Activated CD8-positive, alpha-beta memory T cell treated with anti-CD3 and anti-CD28 coated beads, Interleukin-2, amount 10 ng/mL, durations not matched to agents 7 days and 5 days (primary cell): Measurements from ENCODE around the gene KSR2. TPM values are rescaled to one million over a fixed set of nuclear protein-coding genes. Genes with fewer than 3 reads are reported as not detected.

Experiments used
- ATAC-seq: fragments of 150-1000 bp; cut with Tn5 transposase; one replicate; pipeline ENCODE4 v1.10.0; 2021; ENCODE audit warnings: moderate library complexity
- CTCF ChIA-PET: fragments of 350-600 bp; sonication (Branson Sonifier 250); formaldehyde crosslinking; loops from one replicate; lab custom pipeline; 2021; ENCODE audit warnings: antibody characterized with exemption; lab: Charles Lee
- DNase-seq: peaks from one replicate; pipeline ENCODE4 v3.0.0-alpha.2; 2020
- H3K27ac Mint-ChIP-seq: one replicate; pipeline ENCODE4 v1.8.0; 2021; ENCODE audit warnings: mild to moderate bottlenecking, mixed read lengths
- H3K27me3 Mint-ChIP-seq: one replicate; pipeline ENCODE4 v1.8.0; 2021; ENCODE audit warnings: mixed read lengths
- H3K36me3 Mint-ChIP-seq: one replicate; pipeline ENCODE4 v1.8.0; 2021; ENCODE audit warnings: mild to moderate bottlenecking, mixed read lengths
- H3K4me1 Mint-ChIP-seq: one replicate; pipeline ENCODE4 v1.8.0; 2021; ENCODE audit warnings: mixed read lengths
- H3K4me3 Mint-ChIP-seq: one replicate; pipeline ENCODE4 v1.8.0; 2021; ENCODE audit warnings: mild to moderate bottlenecking, moderate library complexity, mixed read lengths
- H3K9me3 Mint-ChIP-seq: one replicate; pipeline ENCODE4 v1.8.0; 2022; ENCODE audit warnings: low read depth, mixed read lengths
- total RNA-seq, 2 experiments: library from RNA; stranded (reverse); gene quantifications; one replicate each; pipeline ENCODE4 v1.2.3, GENCODE V29; 2021

Gene KSR2
- total RNA-seq, 2 experiments from 2014 or later: not detected

DNA sequence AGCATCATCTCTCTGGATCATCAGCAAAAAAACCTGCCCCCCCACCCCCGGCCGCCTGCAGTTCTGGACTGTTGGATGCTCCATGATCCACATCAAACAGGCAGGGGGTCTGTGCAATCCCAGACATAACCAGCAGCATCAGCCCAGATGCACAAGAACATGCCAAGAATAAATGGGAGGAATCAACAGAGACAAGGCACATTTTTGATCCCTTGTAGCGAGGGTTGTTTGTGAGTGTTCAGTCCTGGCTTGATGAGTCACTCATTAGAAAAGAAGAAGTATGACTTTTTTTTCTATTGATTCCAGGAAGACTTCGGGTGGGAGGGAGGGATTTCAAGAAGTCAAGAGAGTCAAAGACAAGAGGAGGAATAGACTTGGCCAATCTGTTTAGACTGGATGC lies 244.2 kb downstream of the KSR2 start:
- Mint-ChIP-seq H3K9me3 (no peaks in the 10 kb centered on the region), H3K4me1 (no peaks in the 10 kb centered on the region), H3K36me3 (no peaks in the 10 kb centered on the region), H3K4me3 (no peak overlapping the region), H3K27ac (no peak overlapping the region), H3K27me3 (no peaks in the 10 kb centered on the region)
- no peak for DNase-seq
- CTCF ChIA-PET: no interaction called here
- ATAC-seq: no peak

DNA sequence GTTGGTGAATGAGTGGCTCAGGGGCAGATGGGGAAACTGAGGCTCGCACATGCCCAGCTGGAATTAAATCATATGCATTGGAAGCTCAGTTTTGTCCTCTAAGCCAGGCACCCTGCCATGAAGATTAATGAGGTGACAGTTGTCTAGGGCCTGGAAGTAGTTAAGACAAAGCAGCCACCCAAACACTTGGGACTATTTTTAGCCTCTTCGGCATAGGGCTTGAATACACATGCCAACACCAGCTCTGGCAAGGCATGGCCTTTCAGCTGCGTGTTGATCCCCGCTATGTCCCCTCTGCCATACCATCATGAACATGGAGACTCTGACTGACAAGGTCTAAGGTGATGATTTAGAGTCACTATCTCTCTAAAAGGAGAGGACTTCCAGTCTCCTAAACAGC lies 250.2 kb downstream of the KSR2 start:
- ATAC-seq (no peak), DNase-seq (no peak)
- Mint-ChIP-seq H3K27ac (no peak overlapping the region), H3K27me3 (no peaks in the 10 kb centered on the region), H3K9me3 (no peaks in the 10 kb centered on the region), H3K36me3 (no peaks in the 10 kb centered on the region), H3K4me3 (no peak overlapping the region), H3K4me1 (no peaks in the 10 kb centered on the region)
- CTCF ChIA-PET: no interaction called here

DNA sequence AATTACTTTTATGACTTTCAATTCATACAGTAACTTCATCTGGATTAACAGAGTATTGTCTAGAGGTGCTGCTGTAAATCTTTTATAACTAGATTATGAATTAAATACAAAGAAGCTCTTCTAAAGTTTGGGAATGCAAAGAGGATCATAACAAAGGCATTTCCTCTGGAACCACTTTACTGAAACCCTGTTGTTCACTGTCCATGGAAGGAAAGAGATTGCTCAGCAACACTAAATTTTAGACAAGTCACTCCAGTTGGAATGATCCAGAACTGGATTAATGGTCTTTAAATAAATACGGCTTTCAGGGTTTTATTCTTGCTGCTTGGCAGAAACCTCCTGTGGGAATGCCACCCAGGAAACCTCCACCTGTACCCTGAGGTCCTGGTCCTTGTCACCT lies 250.6 kb downstream of the KSR2 start:
- H3K4me1 Mint-ChIP-seq: no peaks in the 10 kb centered on the region
- no peaks in the 10 kb centered on the region for H3K36me3 Mint-ChIP-seq
- no peak overlapping the region for H3K4me3 Mint-ChIP-seq
- ATAC-seq (no peak), DNase-seq (no peak)
- H3K9me3 Mint-ChIP-seq: no peaks in the 10 kb centered on the region
- no peak overlapping the region for H3K27ac Mint-ChIP-seq
- no peaks in the 10 kb centered on the region for H3K27me3 Mint-ChIP-seq
- CTCF ChIA-PET: no interaction called here

DNA sequence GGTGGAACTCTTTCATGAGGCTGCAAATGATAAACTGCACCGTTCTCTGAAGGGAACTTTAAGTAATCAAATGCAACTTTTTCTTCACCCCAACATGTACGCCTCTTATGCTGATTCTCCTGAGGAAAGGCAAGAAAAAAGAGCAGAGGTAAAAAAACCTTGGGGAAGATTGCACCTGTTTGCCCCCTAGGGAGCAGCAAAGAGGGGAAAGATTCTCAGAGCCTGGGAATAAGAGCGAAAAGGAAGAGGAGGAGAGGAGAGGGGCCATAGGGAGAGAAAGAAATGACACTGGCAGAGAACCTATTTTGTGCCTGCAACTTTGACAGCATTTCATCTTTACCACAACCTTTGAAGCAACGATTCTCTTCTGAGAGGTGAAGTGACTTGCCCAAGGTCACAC lies 254.6 kb downstream of the KSR2 start:
- no peak for ATAC-seq
- no peaks in the 10 kb centered on the region for H3K4me1 Mint-ChIP-seq
- H3K9me3 Mint-ChIP-seq: no peaks in the 10 kb centered on the region
- H3K27me3 Mint-ChIP-seq: no peaks in the 10 kb centered on the region
- DNase-seq: no peak
- no peaks in the 10 kb centered on the region for H3K36me3 Mint-ChIP-seq
- H3K27ac Mint-ChIP-seq: no peak overlapping the region
- CTCF ChIA-PET: no interaction called here
- no peak overlapping the region for H3K4me3 Mint-ChIP-seq

DNA sequence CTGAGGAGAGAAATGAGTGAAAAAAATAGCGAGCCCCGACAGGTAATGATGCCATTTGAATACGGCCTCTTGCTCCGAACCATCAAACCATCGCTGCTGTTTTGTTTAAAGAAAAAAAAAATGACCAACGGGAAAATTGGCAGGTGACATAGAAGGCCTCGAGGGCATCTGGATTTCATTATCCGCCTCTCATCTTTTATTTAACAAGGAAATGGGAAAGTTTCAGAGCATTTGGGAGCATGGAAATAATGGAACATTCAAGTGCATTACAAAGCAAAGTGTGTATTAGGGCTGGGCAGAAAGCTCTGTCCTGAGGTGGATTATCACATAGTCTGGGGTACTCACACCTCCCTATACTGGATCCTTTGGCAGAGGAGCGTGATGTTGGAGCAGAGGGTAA lies 258.7 kb downstream of the KSR2 start:
- CTCF ChIA-PET: no interaction called here
- DNase-seq (no peak), ATAC-seq (no peak)
- Mint-ChIP-seq H3K4me1 (no peaks in the 10 kb centered on the region), H3K27ac (no peak overlapping the region), H3K27me3 (no peaks in the 10 kb centered on the region), H3K4me3 (no peak overlapping the region), H3K36me3 (no peaks in the 10 kb centered on the region), H3K9me3 (no peaks in the 10 kb centered on the region)

DNA sequence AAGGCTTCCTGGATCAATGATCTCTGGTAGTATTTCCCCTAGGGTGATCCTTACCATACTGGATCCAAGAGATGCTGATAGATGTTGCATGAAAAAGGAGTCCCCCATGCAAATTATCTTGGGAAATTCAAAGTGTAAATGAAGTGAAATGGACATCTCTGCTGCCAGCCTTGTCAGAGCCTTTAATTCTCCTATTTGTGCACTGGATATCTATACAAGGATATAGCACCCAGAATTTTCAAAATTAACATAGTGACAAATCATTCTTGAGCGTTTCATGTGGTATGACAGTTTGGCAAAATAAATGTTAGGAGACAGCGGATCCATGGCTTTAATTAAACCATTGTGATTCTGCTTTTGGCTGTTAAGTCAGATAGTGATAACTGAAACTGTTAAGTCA lies 260.9 kb downstream of the KSR2 start:
- Mint-ChIP-seq H3K4me3 (no peak overlapping the region), H3K9me3 (no peaks in the 10 kb centered on the region), H3K36me3 (no peaks in the 10 kb centered on the region), H3K4me1 (no peaks in the 10 kb centered on the region), H3K27me3 (no peaks in the 10 kb centered on the region), H3K27ac (no peak overlapping the region)
- CTCF ChIA-PET: no interaction called here
- no peak for DNase-seq
- no peak for ATAC-seq

DNA sequence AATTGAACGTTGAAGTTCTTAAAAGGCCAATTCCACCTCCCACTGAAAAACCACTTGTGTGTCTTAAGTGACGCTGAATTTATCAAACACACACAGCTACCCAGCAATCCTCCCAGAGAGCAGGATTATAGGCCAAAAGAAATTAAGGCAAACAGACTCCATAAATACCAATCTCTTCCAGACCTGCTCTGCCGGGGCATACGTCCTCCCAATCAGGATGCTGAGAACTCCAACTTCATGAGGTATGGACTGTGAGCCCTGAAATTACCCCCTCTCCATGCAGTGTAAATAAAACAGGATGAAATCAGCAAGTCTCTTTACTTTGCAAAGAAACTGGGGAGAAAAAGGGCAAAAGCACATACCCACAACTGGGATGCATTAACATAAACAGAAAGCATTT lies 265.2 kb downstream of the KSR2 start:
- CTCF ChIA-PET: no interaction called here
- Mint-ChIP-seq H3K27me3 (no peaks in the 10 kb centered on the region), H3K9me3 (no peaks in the 10 kb centered on the region), H3K36me3 (no peaks in the 10 kb centered on the region), H3K27ac (no peak overlapping the region), H3K4me3 (no peak overlapping the region), H3K4me1 (no peaks in the 10 kb centered on the region)
- ATAC-seq (no peak), DNase-seq (no peak)

DNA sequence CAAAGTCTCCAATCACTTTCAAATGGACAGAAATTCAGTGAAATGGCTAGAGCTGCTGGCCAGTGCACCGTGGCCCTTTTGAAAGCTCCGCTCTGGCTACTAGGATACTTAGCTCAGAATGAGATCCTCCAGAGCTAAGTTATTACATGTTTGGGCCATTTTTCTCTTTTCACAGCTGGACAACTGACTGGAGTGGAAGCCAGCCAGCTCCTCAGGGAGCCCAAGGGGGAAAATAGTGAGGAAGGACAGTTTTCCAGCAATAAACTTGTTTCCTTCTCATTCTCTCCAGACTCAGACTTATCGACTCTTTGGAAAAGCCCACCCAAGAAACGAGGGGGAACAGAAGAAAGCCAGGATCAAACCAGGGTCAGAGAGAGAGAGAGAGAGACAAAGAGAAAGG lies 266.0 kb downstream of the KSR2 start:
- ATAC-seq (no peak), DNase-seq (no peak)
- no peaks in the 10 kb centered on the region for H3K9me3 Mint-ChIP-seq
- H3K27ac Mint-ChIP-seq: no peak overlapping the region
- no peaks in the 10 kb centered on the region for H3K27me3 Mint-ChIP-seq
- no peak overlapping the region for H3K4me3 Mint-ChIP-seq
- CTCF ChIA-PET: no interaction called here
- no peaks in the 10 kb centered on the region for H3K36me3 Mint-ChIP-seq
- H3K4me1 Mint-ChIP-seq: no peaks in the 10 kb centered on the region

DNA sequence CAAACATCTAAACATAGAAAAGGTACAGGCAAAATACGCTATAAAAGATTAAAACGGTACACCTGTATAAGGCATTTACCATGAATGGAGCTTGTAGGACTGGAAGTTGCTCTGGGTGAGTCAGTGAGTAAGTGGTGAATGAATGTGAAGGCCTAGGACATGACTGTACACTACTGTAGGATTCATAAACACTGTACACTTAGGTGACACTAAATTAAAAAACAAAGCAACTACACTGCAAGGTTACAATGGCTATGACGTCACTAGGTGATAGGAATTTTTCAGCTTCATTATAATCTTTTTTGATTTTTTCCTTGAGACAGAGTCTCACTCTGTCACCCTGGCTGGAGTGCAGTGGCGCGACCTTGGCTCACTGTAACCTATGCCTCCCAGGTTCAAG lies 269.2 kb downstream of the KSR2 start:
- H3K36me3 Mint-ChIP-seq: no peaks in the 10 kb centered on the region
- CTCF ChIA-PET: interaction anchor here (1.6 kb wide), 1 partner anchor 331 kb away, joined by 4 read pairs; no protein-coding TSS in a partner anchor
- ATAC-seq: no peak

DNA sequence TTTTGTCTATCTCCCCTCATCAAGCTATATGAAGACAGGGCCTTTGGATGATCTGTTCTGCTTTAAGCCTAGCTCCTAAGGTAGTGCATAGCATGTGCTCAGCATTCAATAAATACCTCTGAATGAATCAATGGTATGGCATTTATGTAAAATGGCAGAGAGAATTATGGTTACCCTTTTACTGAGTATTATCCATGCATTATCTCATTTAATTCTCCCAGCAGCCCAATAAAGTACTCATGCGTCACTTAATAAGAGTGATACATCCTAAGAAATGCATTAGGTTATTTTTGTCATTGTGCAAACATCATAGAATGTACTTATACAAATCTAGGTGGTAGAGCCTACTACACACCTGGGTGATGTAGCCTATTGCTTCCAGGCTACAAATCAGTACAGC lies 269.7 kb downstream of the KSR2 start:
- H3K4me3 Mint-ChIP-seq: no peak overlapping the region
- CTCF ChIA-PET: no interaction called here

More for the DNA sequence above, 269.2 kb downstream of the KSR2 start:
- Mint-ChIP-seq H3K27me3 (no peaks in the 10 kb centered on the region), H3K27ac (no peak overlapping the region), H3K4me1 (no peaks in the 10 kb centered on the region), H3K9me3 (peaks cover 3% of the 10 kb centered on the region), H3K4me3 (no peak overlapping the region)
- no peak for DNase-seq

DNA sequence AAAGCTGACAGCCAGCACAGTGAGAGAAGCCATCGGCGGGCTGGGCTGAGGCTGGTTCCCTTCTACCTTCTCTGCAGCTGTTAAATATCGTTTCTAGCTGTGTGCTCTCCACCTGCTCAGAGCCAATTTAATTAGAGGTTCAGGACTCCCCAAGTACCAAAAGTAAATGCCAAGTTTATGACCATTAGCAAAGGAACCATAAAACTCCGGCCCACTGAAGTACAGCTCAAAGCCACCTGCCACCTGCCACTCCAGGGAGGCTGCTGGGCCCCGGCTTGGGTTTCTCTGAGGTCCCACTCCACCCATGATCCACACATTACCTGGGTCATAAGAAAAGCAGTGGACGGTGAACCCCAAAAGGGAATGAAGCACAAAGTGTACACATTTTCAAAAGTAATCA lies 272.8 kb downstream of the KSR2 start:
- DNase-seq: no peak
- peaks cover 8% of the 10 kb centered on the region for H3K9me3 Mint-ChIP-seq
- H3K4me1 Mint-ChIP-seq: no peaks in the 10 kb centered on the region
- CTCF ChIA-PET: no interaction called here
- H3K27ac Mint-ChIP-seq: no peak overlapping the region
- H3K36me3 Mint-ChIP-seq: no peaks in the 10 kb centered on the region
- no peak overlapping the region for H3K4me3 Mint-ChIP-seq
- H3K27me3 Mint-ChIP-seq: no peaks in the 10 kb centered on the region
- ATAC-seq: no peak

More for the DNA sequence above, 269.7 kb downstream of the KSR2 start:
- no peaks in the 10 kb centered on the region for H3K4me1 Mint-ChIP-seq
- peaks cover 3% of the 10 kb centered on the region for H3K9me3 Mint-ChIP-seq
- no peaks in the 10 kb centered on the region for H3K27me3 Mint-ChIP-seq
- H3K27ac Mint-ChIP-seq: no peak overlapping the region
- no peak for ATAC-seq
- no peak for DNase-seq
- H3K36me3 Mint-ChIP-seq: no peaks in the 10 kb centered on the region

DNA sequence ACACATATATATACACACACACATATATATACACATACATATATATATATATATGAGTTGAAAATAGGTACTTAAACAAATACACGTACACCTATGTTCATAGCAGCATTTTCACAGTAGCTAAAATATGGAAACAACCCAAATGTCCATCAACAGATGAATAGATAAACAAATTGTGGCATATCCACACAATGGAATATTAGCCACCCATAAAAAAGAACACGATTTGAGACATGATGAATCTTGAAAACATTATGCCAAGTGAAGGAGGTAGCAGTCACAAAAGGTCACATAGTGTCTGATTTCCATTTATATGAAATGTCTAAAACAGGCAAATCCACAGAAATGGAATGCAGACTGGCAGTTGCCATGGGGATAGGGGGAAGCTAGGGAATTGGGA lies 276.3 kb downstream of the KSR2 start:
- DNase-seq (no peak), ATAC-seq (no peak)
- CTCF ChIA-PET: no interaction called here
- no peaks in the 10 kb centered on the region for H3K27me3 Mint-ChIP-seq
- peaks cover 10% of the 10 kb centered on the region for H3K9me3 Mint-ChIP-seq
- no peaks in the 10 kb centered on the region for H3K4me1 Mint-ChIP-seq
- no peak overlapping the region for H3K27ac Mint-ChIP-seq
- no peaks in the 10 kb centered on the region for H3K36me3 Mint-ChIP-seq
- no peak overlapping the region for H3K4me3 Mint-ChIP-seq

DNA sequence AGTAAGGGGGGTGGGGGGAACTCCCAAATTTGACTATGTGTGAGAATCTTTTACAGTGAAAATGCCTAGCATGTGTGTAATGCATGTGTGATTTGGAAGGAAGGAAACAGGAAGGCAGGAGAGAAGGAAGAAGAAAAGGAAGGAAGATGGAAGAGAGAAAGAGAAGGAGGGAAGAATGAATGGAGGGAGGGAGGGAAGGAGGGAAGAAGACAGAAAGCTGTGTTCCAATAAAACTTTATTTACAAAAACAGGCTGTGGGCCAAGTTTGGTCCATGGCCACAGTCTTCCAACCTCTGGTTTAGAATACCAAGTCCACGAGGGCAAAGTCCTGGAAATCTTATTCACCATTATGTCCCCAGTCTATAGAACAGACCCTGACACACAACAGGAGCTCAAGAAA lies 278.9 kb downstream of the KSR2 start:
- CTCF ChIA-PET: no interaction called here
- Mint-ChIP-seq H3K36me3 (no peaks in the 10 kb centered on the region), H3K9me3 (peaks cover 7% of the 10 kb centered on the region), H3K4me3 (no peak overlapping the region), H3K27ac (no peak overlapping the region), H3K27me3 (no peaks in the 10 kb centered on the region), H3K4me1 (no peaks in the 10 kb centered on the region)
- DNase-seq: no peak
- no peak for ATAC-seq

DNA sequence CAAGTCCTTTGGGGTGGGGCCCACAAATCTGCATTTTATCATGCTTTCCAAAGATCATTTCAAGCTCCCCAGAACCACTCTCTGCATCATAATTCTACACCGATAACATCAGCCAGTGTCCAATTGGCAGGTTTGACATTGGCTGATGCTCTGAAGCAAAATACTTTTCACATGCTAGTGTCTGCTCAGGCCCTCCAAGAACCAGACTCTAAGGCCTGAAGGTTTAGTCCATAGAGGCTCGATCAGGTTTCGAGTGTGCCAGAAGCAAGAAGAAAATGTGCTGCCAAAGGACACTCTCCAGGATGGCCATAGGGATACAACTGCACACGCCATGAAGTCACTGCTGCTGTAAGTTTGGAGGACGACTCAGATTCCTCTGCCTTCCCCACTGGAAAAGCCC lies 280.3 kb downstream of the KSR2 start:
- H3K9me3 Mint-ChIP-seq: peaks cover 7% of the 10 kb centered on the region
- CTCF ChIA-PET: no interaction called here
- H3K27me3 Mint-ChIP-seq: no peaks in the 10 kb centered on the region
- no peaks in the 10 kb centered on the region for H3K4me1 Mint-ChIP-seq
- no peak overlapping the region for H3K4me3 Mint-ChIP-seq
- no peak overlapping the region for H3K27ac Mint-ChIP-seq
- ATAC-seq: no peak
- H3K36me3 Mint-ChIP-seq: no peaks in the 10 kb centered on the region
- DNase-seq: no peak

DNA sequence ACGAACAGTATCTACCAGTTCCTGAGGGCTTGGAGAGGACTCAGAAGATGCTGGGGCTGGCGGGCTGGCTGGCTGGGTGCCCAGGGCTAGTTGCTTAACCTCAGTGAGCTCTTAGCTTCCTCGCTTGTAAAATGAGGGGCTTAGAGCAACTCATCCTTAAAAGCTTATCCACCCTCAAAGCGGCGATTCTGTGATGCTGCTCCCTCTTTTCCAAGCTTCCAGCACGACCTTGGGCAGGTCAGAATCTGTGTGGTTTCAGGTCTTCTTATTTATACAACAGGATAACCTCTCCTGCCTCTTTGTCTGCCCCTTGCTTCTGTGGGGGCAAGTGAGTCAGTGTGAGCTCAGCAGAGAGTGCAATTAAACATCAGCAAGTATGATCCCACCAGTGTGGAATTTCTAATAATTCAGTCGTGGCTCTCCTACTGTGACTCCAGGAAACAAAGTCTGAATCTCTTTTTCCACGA lies 281.8 kb downstream of the KSR2 start:
- CTCF ChIA-PET: no interaction called here
- Mint-ChIP-seq H3K27me3 (no peaks in the 10 kb centered on the region), H3K27ac (no peak overlapping the region), H3K4me3 (no peak overlapping the region), H3K36me3 (no peaks in the 10 kb centered on the region), H3K9me3 (peaks cover 4% of the 10 kb centered on the region), H3K4me1 (no peaks in the 10 kb centered on the region)
- no peak for ATAC-seq
- DNase-seq: no peak
